Peyer's patch (tissue), 4 donors: ENCODE measurements around the gene SMIM15.

ENCODE experiments used
- CTCF ChIP-seq, 6 experiments: fragments of 450-650 bp in 4 of 6; fragments of 200-600 bp in 2 of 6; sonication (generic) in 1 of 6; IDR thresholded peaks; one replicate each; pipeline ENCODE4 v1.5.1; 2017 to 2019; ENCODE audit warnings: antibody characterized with exemption in 6 of 6, mild to moderate bottlenecking in 3 of 6, moderate library complexity in 1 of 6
- POLR2A ChIP-seq, 2 donors: fragments of 450-650 bp; IDR thresholded peaks; one replicate each; pipeline ENCODE4 v1.5.1; 2017; ENCODE audit warnings: antibody characterized with exemption in 2 of 2, mild to moderate bottlenecking in 2 of 2, moderate library complexity in 2 of 2

GRCh38 chr5:61182449-61182848 lies 20.2 kb upstream of the SMIM15 start:
- no peak for TF ChIP-seq POLR2A (IDR thresholded peaks at IDR 0.05)
- TF ChIP-seq CTCF (IDR thresholded peaks at IDR 0.05) = no peak
